OCI-LY7 (cell line): ENCODE data around the gene MTHFSD. TPM values are rescaled to one million over a fixed set of nuclear protein-coding genes. Genes with fewer than 3 reads are reported as not detected.

ENCODE experiments used
- BruUV-seq: library from RNA; stranded (reverse); fragments of 400-500 nt; replicated peaks from 2 replicates; lab custom pipeline; 2021; lab: Mats Ljungman, UMichigan
- CTCF ChIA-PET: fragments of 300-600 bp; sonication (Branson Sonifier 250); formaldehyde crosslinking; loops from one replicate; lab custom pipeline; 2022; ENCODE audit warnings: antibody characterized with exemption; ENCODE audit not compliant: unreplicated experiment; lab: Charles Lee
- POLR2A ChIA-PET: fragments of 300-600 bp; sonication (Branson Sonifier 250); formaldehyde crosslinking; loops from one replicate; lab custom pipeline; 2022; ENCODE audit warnings: antibody characterized with exemption; lab: Charles Lee
- DNase-seq: peaks from one replicate; pipeline ENCODE4 v3.0.0-alpha.2; 2015; ENCODE audit warnings: low spot score
- H2AFZ ChIP-seq: fragments of 200-600 bp; sonication (generic), shearing (Covaris generic); 2 replicates; pipeline ENCODE4 v1.6.1; 2014; ENCODE audit warnings: mild to moderate bottlenecking, antibody characterized with exemption, low read length, moderate library complexity
- H3K27ac ChIP-seq: fragments of 200-600 bp; sonication (generic); 2 replicates; pipeline ENCODE4 v1.5.1; 2014; ENCODE audit warnings: mixed run types, low read depth, mild to moderate bottlenecking, moderate library complexity, low read length, inconsistent platforms; ENCODE audit not compliant: poor library complexity, severe bottlenecking
- H3K36me3 ChIP-seq: fragments of 200-600 bp; sonication (generic); 2 replicates; pipeline ENCODE4 v1.6.1; 2014; ENCODE audit warnings: mild to moderate bottlenecking, antibody characterized with exemption, low read length, moderate library complexity, mixed read lengths; ENCODE audit not compliant: insufficient read depth
- H3K4me1 ChIP-seq: fragments of 200-600 bp; sonication (generic); 2 replicates; pipeline ENCODE4 v1.5.1; 2014; ENCODE audit warnings: mild to moderate bottlenecking, low read length; ENCODE audit not compliant: insufficient read depth, poor library complexity, severe bottlenecking
- H3K4me2 ChIP-seq: fragments of 200-600 bp; sonication (generic); 2 replicates; pipeline ENCODE4 v1.6.1; 2014; ENCODE audit warnings: mild to moderate bottlenecking, low read length
- H3K4me3 ChIP-seq: fragments of 200-600 bp; sonication (generic); 2 replicates; pipeline ENCODE4 v1.5.1; 2014; ENCODE audit warnings: mild to moderate bottlenecking, low read depth, low read length; ENCODE audit not compliant: poor library complexity, severe bottlenecking
- H3K79me2 ChIP-seq: fragments of 200-600 bp; sonication (generic); 2 replicates; pipeline ENCODE4 v1.6.1; 2016; ENCODE audit warnings: low read depth, mild to moderate bottlenecking, low read length, moderate library complexity, mixed read lengths; ENCODE audit not compliant: insufficient read depth
- H3K9me2 ChIP-seq: fragments of 200-600 bp; sonication (generic); 2 replicates; pipeline ENCODE4 v1.6.1; 2016; ENCODE audit warnings: mild to moderate bottlenecking, low read length, mixed read lengths; ENCODE audit not compliant: insufficient read depth
- H3K9me3 ChIP-seq: fragments of 200-600 bp; sonication (generic); 2 replicates; pipeline ENCODE4 v1.6.1; 2014; ENCODE audit warnings: mild to moderate bottlenecking, mixed run types, low read length, mixed read lengths
- H4K20me1 ChIP-seq: fragments of 200-600 bp; sonication (generic); 2 replicates; pipeline ENCODE4 v1.6.1; 2014; ENCODE audit warnings: mild to moderate bottlenecking, antibody characterized with exemption, low read length, moderate library complexity, mixed read lengths; ENCODE audit not compliant: insufficient read depth
- CTCF ChIP-seq: fragments of 200-600 bp; sonication (generic); conservative IDR thresholded peaks from 2 replicates; pipeline ENCODE4 v1.5.1; 2014; ENCODE audit warnings: mild to moderate bottlenecking, antibody characterized with exemption, low read length, moderate library complexity, mixed read lengths
- EZH2phosphoT487 ChIP-seq: fragments of 200-600 bp; sonication (generic); IDR thresholded peaks from 2 replicates; pipeline ENCODE4 v1.6.1; 2018; ENCODE audit warnings: low read depth, borderline replicate concordance, mild to moderate bottlenecking, mixed run types, antibody characterized with exemption, low read length, moderate library complexity, mixed read lengths
- intact Hi-C: fragments of 100-400 bp; cut with micrococcal nuclease; formaldehyde crosslinking; loops from one replicate; pipeline ENCODE4 v1.10.0; 2022; ENCODE audit not compliant: unreplicated experiment
- total RNA-seq, 2 experiments: library from RNA; depleted of rRNA in 1 of 2; stranded (reverse); fragments of >200 nt in 1 of 2; shearing (Covaris generic) in 1 of 2; gene quantifications; 2 replicates each; pipeline ENCODE4 v1.2.3, GENCODE V29; 2014 to 2022

MTHFSD gene
- total RNA-seq, 2 experiments from 2014 or later: 12.2 to 26.0 TPM

- intact Hi-C loops: no loop called here
- no TSS peak for BruUV-seq
Measured at GRCh38 chr16:86492961-86493629, 61.9 kb downstream of the MTHFSD start.

GRCh38 chr16:86492267-86492960 is 62.6 kb downstream of the MTHFSD start:
- H3K9me2 ChIP-seq: no peaks in the 10 kb centered on the region
- no peaks in the 10 kb centered on the region for H3K9me3 ChIP-seq
- H3K79me2 ChIP-seq: no peaks in the 10 kb centered on the region
- H3K4me2 ChIP-seq: no peak overlapping the region
- H3K4me1 ChIP-seq: no peaks in the 10 kb centered on the region
- H2AFZ ChIP-seq: no peak overlapping the region
- ChIA-PET POLR2A (no interaction called here), CTCF (no interaction called here)
- TF ChIP-seq CTCF (no peak), EZH2phosphoT487 (no peak)
- no peak for DNase-seq
- BruUV-seq: no TSS peak
- H3K4me3 ChIP-seq: no peak overlapping the region
- no peaks in the 10 kb centered on the region for H3K36me3 ChIP-seq
- intact Hi-C loops: no loop called here
- H4K20me1 ChIP-seq: no peaks in the 10 kb centered on the region
- no peak overlapping the region for H3K27ac ChIP-seq

More at GRCh38 chr16:86492961-86493629, 61.9 kb downstream of the MTHFSD start:
- no peaks in the 10 kb centered on the region for H3K36me3 ChIP-seq
- no peaks in the 10 kb centered on the region for H4K20me1 ChIP-seq
- H3K9me2 ChIP-seq: no peaks in the 10 kb centered on the region
- no peaks in the 10 kb centered on the region for H3K4me1 ChIP-seq
- H3K79me2 ChIP-seq: no peaks in the 10 kb centered on the region
- H3K4me2 ChIP-seq: no peak overlapping the region
- H2AFZ ChIP-seq: no peak overlapping the region
- H3K27ac ChIP-seq: no peak overlapping the region
- TF ChIP-seq CTCF (no peak), EZH2phosphoT487 (no peak)
- H3K9me3 ChIP-seq: no peaks in the 10 kb centered on the region
- no peak for DNase-seq
- ChIA-PET CTCF (no interaction called here), POLR2A (no interaction called here)
- H3K4me3 ChIP-seq: no peak overlapping the region

GRCh38 chr16:86491640-86492023 is 63.4 kb downstream of the MTHFSD start:
- no peak for DNase-seq
- Histone ChIP-seq H3K36me3 (no peaks in the 10 kb centered on the region), H3K4me1 (no peaks in the 10 kb centered on the region), H3K9me3 (no peaks in the 10 kb centered on the region), H3K4me2 (no peak overlapping the region), H3K27ac (no peak overlapping the region), H2AFZ (no peak overlapping the region), H4K20me1 (no peaks in the 10 kb centered on the region), H3K4me3 (no peak overlapping the region), H3K9me2 (no peaks in the 10 kb centered on the region), H3K79me2 (no peaks in the 10 kb centered on the region)
- BruUV-seq: no TSS peak
- intact Hi-C loops: no loop called here
- ChIA-PET CTCF (no interaction called here), POLR2A (no interaction called here)
- no peak for TF ChIP-seq CTCF
- no peak for TF ChIP-seq EZH2phosphoT487
